GM18505 (cell line): Measurements from ENCODE around the gene TCF4.

Experiments used
- ATAC-seq: cut with Tn5 transposase; IDR thresholded peaks from one replicate; pipeline ENCODE4 v1.9.1; 2021; ENCODE audit not compliant: unreplicated experiment
- POLR2A ChIP-seq: IDR thresholded peaks from 4 replicates; pipeline ENCODE4 v1.6.1; 2011; ENCODE audit warnings: borderline replicate concordance; ENCODE audit not compliant: insufficient read depth, insufficient read length; ENCODE audit errors: extremely low read depth

TCF4 gene

GRCh38 chr18:55494899-55495298 is 93.1 kb downstream of the TCF4 start:
- no peak for TF ChIP-seq POLR2A
- ATAC-seq, result no peak

- TF ChIP-seq POLR2A, result no peak
- ATAC-seq, result no peak
These were observed 93.6 kb downstream of the TCF4 start for GRCh38 chr18:55494441-55494840.

- ATAC-seq, result no peak
These were observed 96.4 kb downstream of the TCF4 start for GRCh38 chr18:55491616-55492015.

GRCh38 chr18:55489034-55489986 is 98.7 kb downstream of the TCF4 start:
- ATAC-seq, result peak; percentile 87
- no peak for TF ChIP-seq POLR2A

More at GRCh38 chr18:55491616-55492015, 96.4 kb downstream of the TCF4 start:
- no peak for TF ChIP-seq POLR2A

GRCh38 chr18:55488473-55488872 is 99.5 kb downstream of the TCF4 start:
- TF ChIP-seq POLR2A, result no peak
- no peak for ATAC-seq

GRCh38 chr18:55487997-55488396 is 100.0 kb downstream of the TCF4 start:
- no peak for ATAC-seq
- TF ChIP-seq POLR2A, result no peak

GRCh38 chr18:55486936-55487335 is 101.1 kb downstream of the TCF4 start:
- no peak for TF ChIP-seq POLR2A
- no peak for ATAC-seq

GRCh38 chr18:55485666-55486065 is 102.3 kb downstream of the TCF4 start:
- no peak for TF ChIP-seq POLR2A
- no peak for ATAC-seq

GRCh38 chr18:55484773-55485172 is 103.2 kb downstream of the TCF4 start:
- no peak for ATAC-seq
- TF ChIP-seq POLR2A, result no peak

GRCh38 chr18:55483266-55483871 is 104.6 kb downstream of the TCF4 start:
- no peak for TF ChIP-seq POLR2A
- ATAC-seq, result no peak

GRCh38 chr18:55479656-55480420 is 108.2 kb downstream of the TCF4 start:
- no peak for TF ChIP-seq POLR2A
- ATAC-seq, result no peak

- no peak for TF ChIP-seq POLR2A
- ATAC-seq, result peak; percentile 19
These were observed 110.0 kb downstream of the TCF4 start for GRCh38 chr18:55477860-55478581.

GRCh38 chr18:55477499-55477859 is 110.5 kb downstream of the TCF4 start:
- TF ChIP-seq POLR2A, result no peak
- peak; percentile 93 for ATAC-seq
